ENCODE data around the gene TBC1D2B.

DNA sequence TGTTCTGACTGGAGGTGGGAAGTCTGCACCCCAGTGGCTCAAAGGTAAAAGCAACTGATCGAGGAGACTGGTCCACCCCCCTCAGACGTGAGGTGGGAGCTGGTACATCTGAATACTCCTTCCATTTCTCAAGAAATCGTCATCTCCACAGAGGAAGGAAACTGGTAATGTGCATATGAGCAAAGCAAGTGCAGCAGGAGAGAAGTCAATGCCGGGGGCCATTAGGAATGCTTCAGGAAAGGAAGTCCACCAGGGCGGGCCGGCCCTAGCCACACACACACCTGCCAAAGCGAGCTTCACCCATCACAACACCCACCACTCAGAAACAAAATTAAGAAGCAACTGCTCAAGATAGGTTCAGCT is 8.5 kb downstream of the TBC1D2B start:
- no peak for TF ChIP-seq CEBPB (IDR thresholded peaks at IDR 0.05; ENCODE audit: low read depth, low read length)
- no peak for TF ChIP-seq MAZ (IDR thresholded peaks at IDR 0.05; ENCODE audit: borderline replicate concordance, low read depth, low read length)
- no peak for TF ChIP-seq MXI1 (IDR thresholded peaks at IDR 0.05; ENCODE audit: borderline replicate concordance, low read depth, low read length)
- TF ChIP-seq CTCF (conservative IDR thresholded peaks at IDR 0.05; ENCODE audit: low read depth, low read length): no peak
- TF ChIP-seq RCOR1 (IDR thresholded peaks at IDR 0.05; ENCODE audit: insufficient replicate concordance, low read length): no peak
- no peak for TF ChIP-seq USF2 (IDR thresholded peaks at IDR 0.05; ENCODE audit: low read depth, low read length)
- no peak for TF ChIP-seq SMC3 (IDR thresholded peaks at IDR 0.05; ENCODE audit: low read depth, low read length)
- TF ChIP-seq MAFK (IDR thresholded peaks at IDR 0.05; ENCODE audit: low read depth, low read length): no peak
- TF ChIP-seq RFX5 (IDR thresholded peaks at IDR 0.05; ENCODE audit: low read depth, low read length): no peak
- TF ChIP-seq CHD1 (IDR thresholded peaks at IDR 0.05; ENCODE audit: low read depth, low read length): no peak
- no peak for TF ChIP-seq BHLHE40 (IDR thresholded peaks at IDR 0.05; ENCODE audit: low read depth, low read length)
- TF ChIP-seq POLR2A (IDR thresholded peaks at IDR 0.05; ENCODE audit: low read depth, low read length): no peak
- no peak for TF ChIP-seq RAD21 (IDR thresholded peaks at IDR 0.05; ENCODE audit: low read length)
- no peak for TF ChIP-seq ELK1 (IDR thresholded peaks at IDR 0.05; ENCODE audit: borderline replicate concordance, low read depth, low read length)

All from IMR-90 (cell line).